A549 (cell line): ENCODE data around the gene TNNI3K.

Experiments
- KDM1A ChIP-seq: fragments of 200-600 bp; sonication (generic); IDR thresholded peaks from 2 replicates; pipeline ENCODE4 v1.6.1; 2016; ENCODE audit warnings: low read depth, mild to moderate bottlenecking
- RCOR1 ChIP-seq: fragments of 150-350 bp; IDR thresholded peaks from 2 replicates; pipeline ENCODE4 v1.6.1; 2014; ENCODE audit warnings: antibody characterized with exemption, low read length, low read depth
- ZFP36 ChIP-seq: fragments of 450-650 bp; IDR thresholded peaks from 2 replicates; pipeline ENCODE4 v1.6.1; 2014; ENCODE audit warnings: borderline replicate concordance; ENCODE audit not compliant: partially characterized antibody
- TF ChIP-seq, protein P1 (sequence below): fragments of >200 bp; sonication (Bioruptor Twin); formaldehyde crosslinking; IDR thresholded peaks from 3 replicates; pipeline ENCODE4 v1.5.1; 2016
- TF ChIP-seq, protein P2 (sequence below): fragments of 450-650 bp; IDR thresholded peaks from 2 replicates; pipeline ENCODE4 v1.6.1; 2014; ENCODE audit warnings: antibody characterized with exemption
- TF ChIP-seq, protein P3 (sequence below): fragments of >200 bp; sonication (Bioruptor Twin); formaldehyde crosslinking; IDR thresholded peaks from 3 replicates; pipeline ENCODE4 v1.6.1; 2016

DNA sequence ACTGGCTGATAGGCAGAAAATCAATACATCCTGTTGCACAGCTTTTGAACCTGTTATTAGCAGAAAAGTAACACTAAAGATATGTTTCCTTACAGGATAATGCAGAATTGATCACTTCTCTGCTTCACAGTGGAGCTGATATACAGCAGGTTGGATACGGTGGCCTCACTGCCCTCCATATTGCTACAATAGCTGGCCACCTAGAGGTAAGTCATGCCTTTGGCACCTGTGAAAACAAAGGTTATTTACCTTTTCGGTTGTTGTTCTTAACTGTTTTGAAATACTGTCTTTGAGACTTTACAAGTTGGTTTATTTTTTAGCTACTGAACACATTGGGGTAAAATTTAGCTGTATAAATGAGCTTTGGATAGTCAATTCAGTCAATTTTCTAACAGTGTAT is 36.3 kb downstream of the TNNI3K start:
- TF ChIP-seq, protein P1, sequence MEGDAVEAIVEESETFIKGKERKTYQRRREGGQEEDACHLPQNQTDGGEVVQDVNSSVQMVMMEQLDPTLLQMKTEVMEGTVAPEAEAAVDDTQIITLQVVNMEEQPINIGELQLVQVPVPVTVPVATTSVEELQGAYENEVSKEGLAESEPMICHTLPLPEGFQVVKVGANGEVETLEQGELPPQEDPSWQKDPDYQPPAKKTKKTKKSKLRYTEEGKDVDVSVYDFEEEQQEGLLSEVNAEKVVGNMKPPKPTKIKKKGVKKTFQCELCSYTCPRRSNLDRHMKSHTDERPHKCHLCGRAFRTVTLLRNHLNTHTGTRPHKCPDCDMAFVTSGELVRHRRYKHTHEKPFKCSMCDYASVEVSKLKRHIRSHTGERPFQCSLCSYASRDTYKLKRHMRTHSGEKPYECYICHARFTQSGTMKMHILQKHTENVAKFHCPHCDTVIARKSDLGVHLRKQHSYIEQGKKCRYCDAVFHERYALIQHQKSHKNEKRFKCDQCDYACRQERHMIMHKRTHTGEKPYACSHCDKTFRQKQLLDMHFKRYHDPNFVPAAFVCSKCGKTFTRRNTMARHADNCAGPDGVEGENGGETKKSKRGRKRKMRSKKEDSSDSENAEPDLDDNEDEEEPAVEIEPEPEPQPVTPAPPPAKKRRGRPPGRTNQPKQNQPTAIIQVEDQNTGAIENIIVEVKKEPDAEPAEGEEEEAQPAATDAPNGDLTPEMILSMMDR, result no peak
- TF ChIP-seq RCOR1 (no peak), ZFP36 (no peak), KDM1A (no peak)
- TF ChIP-seq, protein P2, sequence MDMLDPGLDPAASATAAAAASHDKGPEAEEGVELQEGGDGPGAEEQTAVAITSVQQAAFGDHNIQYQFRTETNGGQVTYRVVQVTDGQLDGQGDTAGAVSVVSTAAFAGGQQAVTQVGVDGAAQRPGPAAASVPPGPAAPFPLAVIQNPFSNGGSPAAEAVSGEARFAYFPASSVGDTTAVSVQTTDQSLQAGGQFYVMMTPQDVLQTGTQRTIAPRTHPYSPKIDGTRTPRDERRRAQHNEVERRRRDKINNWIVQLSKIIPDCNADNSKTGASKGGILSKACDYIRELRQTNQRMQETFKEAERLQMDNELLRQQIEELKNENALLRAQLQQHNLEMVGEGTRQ, result no peak
- TF ChIP-seq, protein P3, sequence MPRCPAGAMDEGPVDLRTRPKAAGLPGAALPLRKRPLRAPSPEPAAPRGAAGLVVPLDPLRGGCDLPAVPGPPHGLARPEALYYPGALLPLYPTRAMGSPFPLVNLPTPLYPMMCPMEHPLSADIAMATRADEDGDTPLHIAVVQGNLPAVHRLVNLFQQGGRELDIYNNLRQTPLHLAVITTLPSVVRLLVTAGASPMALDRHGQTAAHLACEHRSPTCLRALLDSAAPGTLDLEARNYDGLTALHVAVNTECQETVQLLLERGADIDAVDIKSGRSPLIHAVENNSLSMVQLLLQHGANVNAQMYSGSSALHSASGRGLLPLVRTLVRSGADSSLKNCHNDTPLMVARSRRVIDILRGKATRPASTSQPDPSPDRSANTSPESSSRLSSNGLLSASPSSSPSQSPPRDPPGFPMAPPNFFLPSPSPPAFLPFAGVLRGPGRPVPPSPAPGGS, result no peak
